Measurements from ENCODE around the gene ELN.

DNA sequence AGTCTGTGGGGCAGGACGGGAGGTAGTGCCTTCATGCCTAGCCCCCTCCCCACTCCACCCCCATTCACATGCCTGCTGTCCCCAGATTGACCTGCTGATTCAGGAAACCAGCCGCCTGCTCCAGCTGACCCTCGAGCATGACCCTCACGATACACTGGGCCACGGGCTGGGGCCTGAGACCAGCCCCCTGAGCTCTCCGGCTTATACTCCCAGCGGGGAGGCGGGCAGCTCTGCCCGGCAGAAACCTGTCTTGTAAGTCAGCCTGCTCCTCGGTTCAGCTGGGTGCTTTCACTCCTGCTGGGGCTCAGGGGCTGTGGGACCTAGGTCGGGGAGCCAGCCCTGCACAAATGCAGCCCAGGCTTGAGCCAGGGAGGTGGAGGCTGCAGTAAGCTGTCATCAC lies 78.0 kb downstream of the ELN start:
- TF ChIP-seq, protein P1, sequence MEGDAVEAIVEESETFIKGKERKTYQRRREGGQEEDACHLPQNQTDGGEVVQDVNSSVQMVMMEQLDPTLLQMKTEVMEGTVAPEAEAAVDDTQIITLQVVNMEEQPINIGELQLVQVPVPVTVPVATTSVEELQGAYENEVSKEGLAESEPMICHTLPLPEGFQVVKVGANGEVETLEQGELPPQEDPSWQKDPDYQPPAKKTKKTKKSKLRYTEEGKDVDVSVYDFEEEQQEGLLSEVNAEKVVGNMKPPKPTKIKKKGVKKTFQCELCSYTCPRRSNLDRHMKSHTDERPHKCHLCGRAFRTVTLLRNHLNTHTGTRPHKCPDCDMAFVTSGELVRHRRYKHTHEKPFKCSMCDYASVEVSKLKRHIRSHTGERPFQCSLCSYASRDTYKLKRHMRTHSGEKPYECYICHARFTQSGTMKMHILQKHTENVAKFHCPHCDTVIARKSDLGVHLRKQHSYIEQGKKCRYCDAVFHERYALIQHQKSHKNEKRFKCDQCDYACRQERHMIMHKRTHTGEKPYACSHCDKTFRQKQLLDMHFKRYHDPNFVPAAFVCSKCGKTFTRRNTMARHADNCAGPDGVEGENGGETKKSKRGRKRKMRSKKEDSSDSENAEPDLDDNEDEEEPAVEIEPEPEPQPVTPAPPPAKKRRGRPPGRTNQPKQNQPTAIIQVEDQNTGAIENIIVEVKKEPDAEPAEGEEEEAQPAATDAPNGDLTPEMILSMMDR (IDR thresholded peaks at IDR 0.05) = no peak
- no peak for TF ChIP-seq POLR2A (IDR thresholded peaks at IDR 0.05)
